Activated T-cell treated with anti-CD3 and anti-CD28 coated beads, Interleukin-2, amount 50 U/mL, for 4 hours (primary cell): ENCODE results near the gene G2E3. TPM values are rescaled to one million over a fixed set of nuclear protein-coding genes. Genes with fewer than 3 reads are reported as not detected.
"Not testable (repeated sequence)": the region's sequence is repeated elsewhere in the genome, so short reads cannot be mapped to it uniquely, and the experiment has no call there.

Source experiments
- ATAC-seq, 2 donors: fragments of 200-7000 bp; cut with Tn5 transposase; one replicate each; pipeline ENCODE4 v1.10.0; 2021
- DNase-seq: peaks from one replicate; pipeline ENCODE4 v3.0.0-alpha.2; 2020
- H3K27me3 Mint-ChIP-seq: one replicate; pipeline ENCODE4 v1.8.0; 2021; ENCODE audit warnings: low read depth, mixed read lengths
- H3K36me3 Mint-ChIP-seq: one replicate; pipeline ENCODE4 v1.8.0; 2022; ENCODE audit warnings: mixed read lengths; ENCODE audit not compliant: insufficient read depth
- H3K4me1 Mint-ChIP-seq: one replicate; pipeline ENCODE4 v1.8.0; 2021; ENCODE audit warnings: low read depth, mixed read lengths
- H3K4me3 Mint-ChIP-seq: one replicate; pipeline ENCODE4 v1.8.0; 2021; ENCODE audit warnings: mild to moderate bottlenecking, moderate library complexity, mixed read lengths
- H3K9me3 Mint-ChIP-seq: one replicate; pipeline ENCODE4 v1.8.0; 2021; ENCODE audit warnings: mixed read lengths
- total RNA-seq, 3 donors: library from RNA; stranded (reverse); gene quantifications; one replicate each; pipeline ENCODE4 v1.2.1, GENCODE V29; 2021

G2E3 gene
- total RNA-seq, 3 donors from 2014 or later, result 11.6 to 16.5 (median 16.0) TPM

DNA sequence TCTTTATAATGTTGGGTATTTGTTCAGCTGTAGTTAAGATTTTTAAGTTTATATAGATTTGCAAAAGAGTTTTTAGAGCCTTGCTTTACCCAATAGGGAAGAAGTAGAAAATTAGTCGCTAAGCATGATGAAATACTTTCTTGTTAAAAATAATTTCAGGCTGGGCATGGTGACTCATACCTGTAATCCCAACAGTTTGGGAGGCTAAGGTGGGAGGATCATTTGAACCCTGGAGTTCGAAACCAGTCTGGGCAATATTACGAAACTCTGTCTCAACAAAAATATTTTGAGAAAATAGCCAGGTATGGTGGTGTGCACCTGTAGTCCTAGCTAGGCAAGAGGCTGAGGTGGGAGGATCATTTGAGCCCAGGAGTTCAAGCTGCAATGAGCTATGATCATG is 44.4 kb downstream of the G2E3 start:
- no peak for DNase-seq
- Mint-ChIP-seq H3K4me1 (no peaks in the 10 kb centered on the region), H3K9me3 (no peaks in the 10 kb centered on the region), H3K27me3 (no peaks in the 10 kb centered on the region), H3K36me3 (peaks cover 23% of the 10 kb centered on the region), H3K4me3 (no peak overlapping the region)
- ATAC-seq, result no peak

DNA sequence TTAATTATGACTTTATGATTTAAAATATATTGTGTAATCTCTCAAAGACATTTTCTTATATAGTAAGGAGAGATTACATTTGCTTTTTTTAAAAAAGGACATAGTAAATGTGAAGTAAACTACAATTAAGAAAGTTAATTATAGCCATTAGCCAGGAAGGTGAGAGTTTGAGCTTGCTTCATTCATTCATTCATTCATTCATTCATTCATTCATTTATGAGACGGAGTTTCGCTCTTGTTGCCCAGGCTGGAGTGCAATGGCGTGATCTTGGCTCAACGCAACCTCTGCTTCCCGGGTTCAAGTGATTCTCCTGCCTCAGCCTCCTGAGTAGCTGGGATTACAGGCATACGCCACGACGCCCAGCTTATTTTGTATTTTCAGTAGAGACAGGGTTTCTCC is 45.7 kb downstream of the G2E3 start:
- not testable (repeated sequence) for H3K4me3 Mint-ChIP-seq, DNase-seq, H3K4me1 Mint-ChIP-seq, ATAC-seq, H3K9me3 Mint-ChIP-seq, H3K27me3 Mint-ChIP-seq
- peaks cover 22% of the 10 kb centered on the region for H3K36me3 Mint-ChIP-seq

DNA sequence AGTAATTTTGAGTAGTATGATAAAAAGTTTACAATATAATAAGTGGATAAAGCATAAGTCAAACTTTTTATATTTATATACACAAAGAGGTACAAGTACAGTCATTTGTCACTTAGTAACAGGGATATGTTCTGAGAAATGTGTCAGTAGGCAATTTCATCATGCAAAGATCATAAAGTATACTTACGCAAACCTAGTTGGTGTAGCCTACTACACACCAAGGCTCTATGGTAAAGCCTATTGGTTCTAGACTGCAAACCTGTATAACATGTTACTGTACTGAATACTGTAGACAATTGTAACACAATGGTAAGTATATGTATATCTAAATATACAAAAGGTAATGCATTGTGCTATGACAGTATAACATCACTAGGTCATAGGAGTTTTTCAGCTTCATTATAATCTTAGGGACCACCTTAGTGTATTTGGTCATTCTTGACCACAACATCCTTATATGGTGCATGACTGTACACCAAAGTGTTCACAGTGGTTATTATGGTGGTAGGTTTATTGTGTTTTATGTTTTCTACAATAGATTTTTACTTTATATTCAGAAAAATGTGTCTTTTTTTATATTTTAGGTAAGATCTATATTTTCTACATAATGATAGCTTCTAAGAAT is 48.3 kb downstream of the G2E3 start:
- H3K36me3 Mint-ChIP-seq, result peaks cover 17% of the 10 kb centered on the region
- H3K9me3 Mint-ChIP-seq, result no peaks in the 10 kb centered on the region
- ATAC-seq (no peak), DNase-seq (no peak)
- no peak overlapping the region for H3K4me3 Mint-ChIP-seq
- H3K4me1 Mint-ChIP-seq, result no peaks in the 10 kb centered on the region
- H3K27me3 Mint-ChIP-seq, result no peaks in the 10 kb centered on the region

DNA sequence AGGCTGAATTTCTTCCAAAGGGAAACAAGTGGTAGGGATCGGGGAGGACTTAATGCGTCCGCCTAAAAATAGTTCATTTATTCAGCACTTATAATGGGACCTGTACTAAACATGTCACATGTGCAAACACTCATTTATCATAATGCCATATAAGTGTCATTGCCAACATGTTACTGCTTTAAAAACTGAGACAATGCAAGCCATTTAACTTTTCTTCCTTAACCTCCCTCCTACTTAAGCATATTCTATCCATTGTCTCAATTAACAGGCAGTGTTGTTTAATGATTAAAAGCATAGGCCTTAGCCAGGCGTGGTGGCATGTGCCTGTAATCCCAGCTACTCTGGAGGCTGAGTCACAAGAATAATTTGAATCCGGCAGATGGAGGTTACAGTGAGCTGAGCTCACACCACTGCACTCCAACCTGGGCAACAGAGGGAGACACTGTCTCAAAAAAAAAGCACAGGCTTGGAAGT is 49.6 kb downstream of the G2E3 start:
- no peaks in the 10 kb centered on the region for H3K27me3 Mint-ChIP-seq
- H3K4me3 Mint-ChIP-seq, result no peak overlapping the region
- H3K9me3 Mint-ChIP-seq, result no peaks in the 10 kb centered on the region
- no peak for DNase-seq
- H3K36me3 Mint-ChIP-seq, result peaks cover 19% of the 10 kb centered on the region
- no peak for ATAC-seq
- H3K4me1 Mint-ChIP-seq, result no peaks in the 10 kb centered on the region

DNA sequence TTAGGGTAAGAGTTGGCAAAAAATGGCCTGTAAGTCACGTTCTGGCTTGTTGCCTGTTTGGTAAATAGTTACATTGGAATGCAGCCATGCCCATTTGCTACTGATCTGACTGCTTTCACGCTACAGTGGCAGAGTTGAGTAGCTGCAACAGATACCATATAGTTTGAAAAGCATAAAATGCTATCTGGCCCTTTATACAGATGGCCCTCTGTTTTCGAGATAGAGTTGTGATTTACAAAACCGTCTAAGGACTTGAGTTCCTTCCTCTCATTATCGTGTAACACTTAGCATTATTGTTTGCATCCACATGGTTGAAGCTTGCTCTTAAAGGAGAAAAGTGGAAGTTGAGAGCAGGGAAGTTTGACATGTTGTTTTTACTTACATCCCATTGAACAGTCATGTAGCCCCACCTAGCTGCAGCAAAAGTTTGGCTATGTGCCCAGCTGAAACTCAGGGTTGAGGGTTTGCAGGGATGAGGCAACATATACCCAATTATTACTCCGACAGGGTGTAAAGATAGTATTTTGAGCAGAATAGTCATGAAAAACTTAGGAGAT is 51.9 kb downstream of the G2E3 start:
- ATAC-seq, result no peak
- H3K4me1 Mint-ChIP-seq, result no peaks in the 10 kb centered on the region

DNA sequence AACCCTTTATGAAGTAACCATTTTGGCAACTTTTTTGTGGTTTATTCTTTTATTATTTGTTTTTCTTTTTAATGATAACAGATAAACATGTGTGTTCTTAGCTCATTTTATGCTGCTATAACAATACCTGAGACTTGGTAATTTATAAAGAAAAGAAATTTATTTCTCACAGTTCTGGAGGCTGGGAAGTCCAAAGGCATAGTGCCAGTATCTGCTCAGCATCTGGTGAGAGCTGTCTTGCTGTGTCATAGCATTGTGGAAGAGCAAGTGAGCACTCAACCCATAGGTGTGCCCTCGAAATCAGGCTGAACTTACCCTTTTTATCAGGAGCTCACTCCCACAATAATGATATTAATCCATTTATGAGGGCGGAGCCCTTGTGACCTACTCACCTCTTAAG is 55.2 kb downstream of the G2E3 start:
- Mint-ChIP-seq H3K9me3 (no peaks in the 10 kb centered on the region), H3K4me1 (no peaks in the 10 kb centered on the region), H3K27me3 (no peaks in the 10 kb centered on the region), H3K4me3 (no peak overlapping the region), H3K36me3 (peaks cover 17% of the 10 kb centered on the region)
- no peak for ATAC-seq
- DNase-seq, result no peak

More for the DNA sequence above, 51.9 kb downstream of the G2E3 start:
- H3K4me3 Mint-ChIP-seq, result no peak overlapping the region
- H3K36me3 Mint-ChIP-seq, result peaks cover 12% of the 10 kb centered on the region
- no peak for DNase-seq
- no peaks in the 10 kb centered on the region for H3K9me3 Mint-ChIP-seq
- H3K27me3 Mint-ChIP-seq, result no peaks in the 10 kb centered on the region

DNA sequence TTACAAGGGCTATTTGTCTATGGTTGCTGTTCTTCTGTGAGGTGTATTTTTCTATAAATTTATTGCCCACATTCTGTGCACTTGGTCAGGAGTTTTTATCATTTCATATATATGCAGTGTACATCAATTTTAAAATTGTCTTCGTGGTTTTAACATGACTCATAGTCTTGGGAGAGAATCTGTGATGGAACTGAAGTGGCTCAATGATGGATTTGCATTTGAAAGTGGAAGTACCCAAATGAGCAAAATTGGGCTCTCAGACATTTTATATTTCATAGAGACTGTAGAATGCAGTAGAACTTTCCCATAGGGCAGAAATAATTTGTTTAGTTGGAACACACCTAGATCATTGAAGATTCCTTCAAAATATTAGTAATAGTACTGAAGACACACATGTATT is 61.2 kb downstream of the G2E3 start:
- Mint-ChIP-seq H3K36me3 (peaks cover 11% of the 10 kb centered on the region), H3K4me1 (peaks cover 28% of the 10 kb centered on the region), H3K27me3 (no peaks in the 10 kb centered on the region), H3K4me3 (peak overlapping the region; percentile 24), H3K9me3 (no peaks in the 10 kb centered on the region)
- DNase-seq (no peak), ATAC-seq (peak; percentile 13 to 26)

DNA sequence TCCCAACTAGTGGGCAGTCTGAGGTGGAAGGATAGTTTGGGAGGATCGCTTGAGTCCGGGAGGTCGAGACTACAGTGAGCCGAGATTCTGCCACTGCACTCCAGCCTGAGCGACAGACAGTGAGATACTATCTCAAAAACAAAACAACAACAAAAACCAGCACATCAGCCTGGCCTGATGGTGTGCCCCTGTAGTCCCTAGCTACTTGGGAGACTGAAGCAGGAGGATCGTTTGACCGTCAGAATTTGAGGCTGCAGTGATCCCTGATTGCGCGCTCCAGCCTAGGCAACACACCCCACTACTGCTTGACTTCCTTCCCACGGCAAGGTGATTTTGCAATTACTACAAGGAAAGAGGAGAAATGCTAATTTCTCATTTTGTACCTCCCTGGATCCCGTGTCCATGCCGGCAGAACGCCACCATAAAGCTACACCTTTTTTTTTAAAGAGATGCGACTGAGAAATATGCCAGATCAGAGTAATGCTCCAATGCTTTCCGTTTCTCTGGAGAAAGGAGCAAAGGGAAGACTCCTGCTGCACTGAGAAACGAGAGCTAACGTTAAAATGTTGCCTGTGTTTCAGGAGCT is 62.5 kb downstream of the G2E3 start:
- H3K4me1 Mint-ChIP-seq, result peaks cover 33% of the 10 kb centered on the region
- ATAC-seq (peak in 1 of 2 donors; percentile 4), DNase-seq (no peak)
- peak overlapping the region; percentile 89 for H3K4me3 Mint-ChIP-seq
- H3K9me3 Mint-ChIP-seq, result no peaks in the 10 kb centered on the region
- H3K27me3 Mint-ChIP-seq, result no peaks in the 10 kb centered on the region
- H3K36me3 Mint-ChIP-seq, result peaks cover 6% of the 10 kb centered on the region

DNA sequence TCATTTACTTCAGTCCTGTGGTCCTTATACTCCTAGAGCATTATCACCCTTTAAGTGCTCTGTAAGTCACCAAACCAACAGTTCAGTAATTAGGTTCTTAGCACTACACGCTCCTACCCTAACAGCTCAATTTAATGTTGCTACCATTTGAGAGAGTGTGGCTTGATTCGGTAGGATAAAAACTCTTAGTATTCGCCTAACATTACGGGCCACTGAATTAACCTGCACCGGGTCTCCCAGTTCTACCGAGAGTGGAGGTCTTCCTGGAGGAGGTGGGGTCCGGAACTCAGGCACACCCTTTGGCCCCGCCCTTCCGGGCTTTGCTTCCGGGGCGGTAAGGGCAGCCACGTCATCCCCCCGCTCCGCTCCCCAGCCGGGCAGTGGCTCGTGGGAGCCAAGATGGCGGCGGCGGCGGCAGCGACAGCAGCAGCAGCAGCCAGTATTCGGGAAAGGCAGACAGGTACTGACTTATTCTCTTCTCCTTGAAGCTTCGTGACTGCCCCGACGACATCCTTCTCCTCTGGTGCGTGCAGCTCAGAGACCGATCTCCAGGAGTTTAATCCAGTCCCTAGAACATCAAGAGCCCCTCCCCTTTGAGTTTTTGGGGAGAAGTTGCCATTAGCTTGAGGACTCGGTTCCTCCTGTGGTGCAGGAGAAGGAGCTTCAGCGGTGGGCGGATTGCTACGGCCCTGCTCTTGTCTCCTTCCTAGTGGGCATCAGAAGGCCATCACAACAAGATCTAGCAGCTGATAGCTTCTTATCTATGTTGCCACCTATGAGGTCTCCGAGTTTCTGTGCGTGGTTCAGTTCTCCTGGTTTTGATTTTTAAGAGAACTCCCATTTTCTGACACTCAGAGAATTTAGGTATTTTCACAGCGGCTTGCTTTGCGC is 63.2 kb downstream of the G2E3 start, which contains the start of gene SCFD1:
Gene SCFD1, plus strand, starts transcription at position 380 of the 891 bp plus-strand sequence. Its CDS starts 20 bp downstream, at position 400.
- ATAC-seq (peak; percentile 98 to 99), DNase-seq (peak; percentile 88)
- H3K9me3 Mint-ChIP-seq, result no peaks in the 10 kb centered on the region
- no peaks in the 10 kb centered on the region for H3K27me3 Mint-ChIP-seq
- H3K4me1 Mint-ChIP-seq, result peaks cover 35% of the 10 kb centered on the region
- peaks cover 6% of the 10 kb centered on the region for H3K36me3 Mint-ChIP-seq
- H3K4me3 Mint-ChIP-seq, result peak within 1 kb of the TSS; percentile 89

DNA sequence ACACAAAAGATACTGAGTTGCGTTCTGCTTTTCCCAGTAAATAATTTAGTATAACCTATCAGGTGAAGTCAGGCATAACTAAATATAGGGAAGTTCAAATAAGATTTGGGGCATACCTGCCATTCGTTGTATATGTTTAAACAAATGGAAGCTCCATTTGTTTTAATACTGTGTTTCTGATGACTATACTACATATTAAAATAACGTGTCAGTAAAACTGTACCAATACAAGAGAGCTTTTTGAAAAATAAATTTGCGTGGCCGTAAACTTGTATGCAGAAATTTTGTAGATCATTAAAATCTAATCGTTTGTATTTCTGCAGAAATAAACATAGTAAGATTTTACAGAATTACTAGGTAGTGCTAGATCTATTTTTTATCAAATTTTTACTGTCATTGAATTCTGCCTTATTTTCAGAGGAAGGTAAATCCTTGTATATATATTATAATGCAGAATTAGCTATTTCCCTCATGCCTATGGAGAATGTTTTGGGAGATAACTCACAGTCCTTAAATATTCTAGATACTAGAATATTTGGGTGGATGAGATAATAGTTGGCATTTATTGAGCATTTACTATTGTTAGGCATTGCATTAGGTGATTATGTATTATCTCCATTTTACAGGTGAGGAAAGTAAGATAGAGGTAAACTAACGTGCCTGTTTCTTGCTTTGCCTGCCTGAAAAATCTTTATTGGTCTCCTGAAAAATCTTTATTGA is 64.6 kb downstream of the G2E3 start:
- H3K36me3 Mint-ChIP-seq, result peaks cover 14% of the 10 kb centered on the region
- H3K4me3 Mint-ChIP-seq, result peak overlapping the region; percentile 89
- DNase-seq (no peak), ATAC-seq (no peak)
- H3K27me3 Mint-ChIP-seq, result no peaks in the 10 kb centered on the region
- H3K4me1 Mint-ChIP-seq, result peaks cover 44% of the 10 kb centered on the region
- H3K9me3 Mint-ChIP-seq, result no peaks in the 10 kb centered on the region

DNA sequence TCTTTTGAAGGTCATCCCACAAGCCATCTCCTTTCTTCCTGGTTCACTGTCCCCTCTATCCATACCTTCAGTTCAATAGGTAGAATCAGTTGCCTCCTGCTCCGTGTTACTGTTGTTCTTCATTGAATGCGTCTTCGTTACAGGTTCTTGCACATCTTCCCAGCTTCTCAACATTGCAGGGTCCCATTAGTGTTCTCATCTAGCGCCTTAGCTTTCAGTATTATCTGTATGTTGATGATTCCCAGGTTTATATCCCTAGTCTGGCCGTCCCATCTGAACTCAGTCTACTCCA is 65.1 kb downstream of the G2E3 start:
- Mint-ChIP-seq H3K4me1 (peaks cover 44% of the 10 kb centered on the region), H3K4me3 (peak overlapping the region; percentile 89), H3K36me3 (peaks cover 14% of the 10 kb centered on the region), H3K9me3 (no peaks in the 10 kb centered on the region), H3K27me3 (no peaks in the 10 kb centered on the region)
- DNase-seq, result no peak
- ATAC-seq, result no peak

DNA sequence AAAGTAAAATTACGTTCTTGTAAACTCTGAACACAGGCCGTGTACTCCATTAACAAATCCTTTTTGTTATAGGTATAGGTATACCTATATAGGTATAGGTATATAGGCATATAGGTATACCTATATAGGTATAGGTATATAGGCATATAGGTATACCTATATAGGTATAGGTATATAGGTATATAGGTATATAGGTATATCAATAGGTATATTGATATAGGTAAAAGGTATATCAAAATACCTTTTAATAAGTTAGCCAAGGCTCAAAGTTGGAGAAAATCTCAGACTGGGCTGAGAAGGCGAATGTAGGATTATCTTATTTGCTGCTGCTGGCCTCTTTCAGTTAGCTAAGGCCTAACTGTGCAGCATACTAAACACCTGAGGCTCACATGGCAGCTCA is 66.6 kb downstream of the G2E3 start:
- H3K4me1 Mint-ChIP-seq, result peaks cover 39% of the 10 kb centered on the region
- H3K4me3 Mint-ChIP-seq, result no peak overlapping the region
- H3K9me3 Mint-ChIP-seq, result no peaks in the 10 kb centered on the region
- DNase-seq (no peak), ATAC-seq (no peak)
- no peaks in the 10 kb centered on the region for H3K27me3 Mint-ChIP-seq
- H3K36me3 Mint-ChIP-seq, result peaks cover 14% of the 10 kb centered on the region

DNA sequence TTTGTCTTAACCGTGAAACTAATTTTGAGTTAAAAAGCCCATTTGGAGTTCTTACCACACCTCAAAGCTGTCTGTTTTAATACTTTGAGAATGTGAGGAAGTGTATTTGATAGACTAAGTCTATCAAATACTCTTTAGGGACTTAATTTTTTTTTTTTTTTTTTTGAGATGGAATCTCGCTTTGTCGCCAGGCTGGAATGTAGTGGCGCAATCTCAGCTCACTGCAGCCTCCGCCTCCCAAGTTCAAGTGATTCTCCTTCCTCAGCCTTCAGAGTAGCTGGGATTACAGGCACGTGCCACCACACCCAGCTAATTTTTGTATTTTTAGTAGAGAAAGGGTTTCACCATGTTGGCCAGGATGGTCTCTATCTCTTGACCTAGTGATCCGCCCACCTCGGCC is 70.5 kb downstream of the G2E3 start:
- H3K9me3 Mint-ChIP-seq, DNase-seq, H3K4me3 Mint-ChIP-seq, H3K27me3 Mint-ChIP-seq, ATAC-seq: not testable (repeated sequence)
- Mint-ChIP-seq H3K4me1 (peaks cover 23% of the 10 kb centered on the region), H3K36me3 (peaks cover 17% of the 10 kb centered on the region)

DNA sequence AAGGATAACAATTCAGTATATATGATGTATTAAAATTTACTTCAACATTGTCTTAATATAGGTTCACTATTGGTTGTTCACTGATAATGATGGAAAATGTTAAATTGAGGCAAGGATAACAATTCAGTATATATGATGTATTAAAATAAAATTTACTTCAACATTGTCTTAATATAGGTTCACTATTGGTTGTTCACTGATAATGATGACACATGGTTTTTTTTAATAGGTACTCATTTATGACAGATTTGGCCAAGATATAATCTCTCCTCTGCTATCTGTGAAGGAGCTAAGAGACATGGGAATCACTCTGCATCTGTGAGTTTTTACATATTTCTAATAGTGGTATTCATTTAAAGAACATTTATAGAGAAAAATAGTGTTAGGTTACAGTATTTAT is 71.3 kb downstream of the G2E3 start:
- Mint-ChIP-seq H3K4me1 (peaks cover 19% of the 10 kb centered on the region), H3K4me3 (no peak overlapping the region), H3K36me3 (peaks cover 19% of the 10 kb centered on the region), H3K9me3 (no peaks in the 10 kb centered on the region), H3K27me3 (no peaks in the 10 kb centered on the region)
- no peak for DNase-seq
- no peak for ATAC-seq
